DMS153 treated with DMSO at 0.1 percent for 48 hours (cell line): ENCODE measurements around the gene ANKFN1.

Experiments used
- DNase-seq: peaks from one replicate; lab custom pipeline; 2025; ENCODE audit not compliant: unreplicated experiment; lab: John Stamatoyannopoulos, UW

Gene ANKFN1

GRCh38 chr17:56142325-56142724 lies 10.9 kb upstream of the ANKFN1 start:
- DNase-seq, result no peak

- no peak for DNase-seq
Measured at GRCh38 chr17:56142781-56143180, 10.5 kb upstream of the ANKFN1 start.

- DNase-seq, result no peak
Measured at GRCh38 chr17:56144223-56144622, 9.1 kb upstream of the ANKFN1 start.

GRCh38 chr17:56146534-56146933 lies 6.7 kb upstream of the ANKFN1 start:
- DNase-seq, result no peak

GRCh38 chr17:56148333-56148732 lies 4.9 kb upstream of the ANKFN1 start:
- DNase-seq, result no peak

- no peak for DNase-seq
Measured at GRCh38 chr17:56149266-56150036, 3.8 kb upstream of the ANKFN1 start.

GRCh38 chr17:56150649-56151048 lies 2.6 kb upstream of the ANKFN1 start:
- DNase-seq, result no peak

- no peak for DNase-seq
Measured at GRCh38 chr17:56157845-56158244, 4.6 kb downstream of the ANKFN1 start.

- DNase-seq, result no peak
Measured at GRCh38 chr17:56158344-56158743, 5.1 kb downstream of the ANKFN1 start.

- DNase-seq, result no peak
Measured at GRCh38 chr17:56158915-56159825, 5.9 kb downstream of the ANKFN1 start.

- DNase-seq, result no peak
Measured at GRCh38 chr17:56159826-56160380, 6.6 kb downstream of the ANKFN1 start.

GRCh38 chr17:56160422-56160821 lies 7.1 kb downstream of the ANKFN1 start:
- DNase-seq, result no peak

- DNase-seq, result no peak
Measured at GRCh38 chr17:56165072-56165641, 11.9 kb downstream of the ANKFN1 start.

GRCh38 chr17:56167491-56167890 lies 14.2 kb downstream of the ANKFN1 start:
- DNase-seq, result no peak

- DNase-seq, result no peak
Measured at GRCh38 chr17:56169621-56170020, 16.3 kb downstream of the ANKFN1 start.

- DNase-seq, result no peak
Measured at GRCh38 chr17:56171186-56171959, 18.1 kb downstream of the ANKFN1 start.

- no peak for DNase-seq
Measured at GRCh38 chr17:56172517-56172982, 19.3 kb downstream of the ANKFN1 start.

GRCh38 chr17:56173026-56173425 lies 19.8 kb downstream of the ANKFN1 start:
- DNase-seq, result no peak

- DNase-seq, result no peak
Measured at GRCh38 chr17:56173958-56174835, 20.9 kb downstream of the ANKFN1 start.
